Parathyroid adenoma (tissue), 2 donors: ENCODE results near the gene DUS3L.

ENCODE experiments used
- H2AFZ ChIP-seq: fragments of 300-600 bp; sonication (generic); one replicate; pipeline ENCODE4 v1.7.0; 2017; ENCODE audit warnings: antibody characterized with exemption, mild to moderate bottlenecking
- H3K27ac ChIP-seq: fragments of 300-600 bp; sonication (generic); one replicate; pipeline ENCODE4 v1.7.0; 2017
- H3K27me3 ChIP-seq: fragments of 300-600 bp; sonication (generic); one replicate; pipeline ENCODE4 v1.7.0; 2017; ENCODE audit warnings: low read length; ENCODE audit not compliant: control insufficient read depth, insufficient read depth
- H3K36me3 ChIP-seq: fragments of 300-600 bp; sonication (generic); one replicate; pipeline ENCODE4 v1.7.0; 2017; ENCODE audit warnings: low read length; ENCODE audit not compliant: control insufficient read depth, insufficient read depth
- H3K4me1 ChIP-seq: fragments of 300-600 bp; sonication (generic); one replicate; pipeline ENCODE4 v1.7.0; 2017; ENCODE audit warnings: control low read depth
- H3K4me2 ChIP-seq: fragments of 300-600 bp; sonication (generic); one replicate; pipeline ENCODE4 v1.7.0; 2017; ENCODE audit warnings: low read length
- H3K4me3 ChIP-seq: fragments of 300-600 bp; sonication (generic); one replicate; pipeline ENCODE4 v1.7.0; 2017; ENCODE audit warnings: low read depth, low read length
- H3K79me2 ChIP-seq: fragments of 300-600 bp; sonication (generic); one replicate; pipeline ENCODE4 v1.7.0; 2017; ENCODE audit warnings: control low read depth
- H3K9ac ChIP-seq: fragments of 300-600 bp; sonication (generic); one replicate; pipeline ENCODE4 v1.7.0; 2017; ENCODE audit warnings: mild to moderate bottlenecking
- H3K9me3 ChIP-seq: fragments of 300-600 bp; sonication (generic); one replicate; pipeline ENCODE4 v1.7.0; 2017; ENCODE audit warnings: low read length; ENCODE audit not compliant: control insufficient read depth
- TF ChIP-seq, protein P1 (sequence below): fragments of 300-600 bp; sonication (generic); IDR thresholded peaks from one replicate; pipeline ENCODE4 v1.7.0; 2017; ENCODE audit warnings: antibody characterized with exemption, mild to moderate bottlenecking
- donor health status: primary hyperparathyroidism.

Gene DUS3L

GRCh38 chr19:5828661-5829566 is 38.0 kb upstream of the DUS3L start:
- Histone ChIP-seq H3K4me2 (peak overlapping the region; percentile 74), H3K4me3 (peak overlapping the region; percentile 67), H3K27me3 (no peaks in the 10 kb centered on the region), H3K36me3 (no peaks in the 10 kb centered on the region), H3K79me2 (no peaks in the 10 kb centered on the region), H3K27ac (peak overlapping the region; percentile 66), H3K9ac (no peak overlapping the region), H3K9me3 (no peaks in the 10 kb centered on the region), H3K4me1 (peaks cover 3% of the 10 kb centered on the region), H2AFZ (peak overlapping the region; percentile 93)
- TF ChIP-seq, protein P1, sequence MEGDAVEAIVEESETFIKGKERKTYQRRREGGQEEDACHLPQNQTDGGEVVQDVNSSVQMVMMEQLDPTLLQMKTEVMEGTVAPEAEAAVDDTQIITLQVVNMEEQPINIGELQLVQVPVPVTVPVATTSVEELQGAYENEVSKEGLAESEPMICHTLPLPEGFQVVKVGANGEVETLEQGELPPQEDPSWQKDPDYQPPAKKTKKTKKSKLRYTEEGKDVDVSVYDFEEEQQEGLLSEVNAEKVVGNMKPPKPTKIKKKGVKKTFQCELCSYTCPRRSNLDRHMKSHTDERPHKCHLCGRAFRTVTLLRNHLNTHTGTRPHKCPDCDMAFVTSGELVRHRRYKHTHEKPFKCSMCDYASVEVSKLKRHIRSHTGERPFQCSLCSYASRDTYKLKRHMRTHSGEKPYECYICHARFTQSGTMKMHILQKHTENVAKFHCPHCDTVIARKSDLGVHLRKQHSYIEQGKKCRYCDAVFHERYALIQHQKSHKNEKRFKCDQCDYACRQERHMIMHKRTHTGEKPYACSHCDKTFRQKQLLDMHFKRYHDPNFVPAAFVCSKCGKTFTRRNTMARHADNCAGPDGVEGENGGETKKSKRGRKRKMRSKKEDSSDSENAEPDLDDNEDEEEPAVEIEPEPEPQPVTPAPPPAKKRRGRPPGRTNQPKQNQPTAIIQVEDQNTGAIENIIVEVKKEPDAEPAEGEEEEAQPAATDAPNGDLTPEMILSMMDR: no peak

- H3K9ac ChIP-seq: no peak overlapping the region
- peak overlapping the region; percentile 74 for H3K4me2 ChIP-seq
- no peaks in the 10 kb centered on the region for H3K27me3 ChIP-seq
- H2AFZ ChIP-seq: peak overlapping the region; percentile 93
- no peaks in the 10 kb centered on the region for H3K9me3 ChIP-seq
- H3K79me2 ChIP-seq: no peaks in the 10 kb centered on the region
- TF ChIP-seq, protein P1: no peak
- peaks cover 3% of the 10 kb centered on the region for H3K4me1 ChIP-seq
- peak overlapping the region; percentile 66 for H3K27ac ChIP-seq
- no peaks in the 10 kb centered on the region for H3K36me3 ChIP-seq
- peak overlapping the region; percentile 67 for H3K4me3 ChIP-seq
These were observed 37.1 kb upstream of the DUS3L start for GRCh38 chr19:5827891-5828660.

GRCh38 chr19:5827342-5827890 is 36.5 kb upstream of the DUS3L start:
- H3K4me3 ChIP-seq: peak overlapping the region; percentile 35
- H2AFZ ChIP-seq: peak overlapping the region; percentile 42
- H3K4me2 ChIP-seq: peak overlapping the region; percentile 41
- no peaks in the 10 kb centered on the region for H3K9me3 ChIP-seq
- H3K36me3 ChIP-seq: no peaks in the 10 kb centered on the region
- H3K79me2 ChIP-seq: no peaks in the 10 kb centered on the region
- H3K9ac ChIP-seq: no peak overlapping the region
- H3K4me1 ChIP-seq: peaks cover 3% of the 10 kb centered on the region
- no peaks in the 10 kb centered on the region for H3K27me3 ChIP-seq
- TF ChIP-seq, protein P1: no peak
- H3K27ac ChIP-seq: no peak overlapping the region

DNA sequence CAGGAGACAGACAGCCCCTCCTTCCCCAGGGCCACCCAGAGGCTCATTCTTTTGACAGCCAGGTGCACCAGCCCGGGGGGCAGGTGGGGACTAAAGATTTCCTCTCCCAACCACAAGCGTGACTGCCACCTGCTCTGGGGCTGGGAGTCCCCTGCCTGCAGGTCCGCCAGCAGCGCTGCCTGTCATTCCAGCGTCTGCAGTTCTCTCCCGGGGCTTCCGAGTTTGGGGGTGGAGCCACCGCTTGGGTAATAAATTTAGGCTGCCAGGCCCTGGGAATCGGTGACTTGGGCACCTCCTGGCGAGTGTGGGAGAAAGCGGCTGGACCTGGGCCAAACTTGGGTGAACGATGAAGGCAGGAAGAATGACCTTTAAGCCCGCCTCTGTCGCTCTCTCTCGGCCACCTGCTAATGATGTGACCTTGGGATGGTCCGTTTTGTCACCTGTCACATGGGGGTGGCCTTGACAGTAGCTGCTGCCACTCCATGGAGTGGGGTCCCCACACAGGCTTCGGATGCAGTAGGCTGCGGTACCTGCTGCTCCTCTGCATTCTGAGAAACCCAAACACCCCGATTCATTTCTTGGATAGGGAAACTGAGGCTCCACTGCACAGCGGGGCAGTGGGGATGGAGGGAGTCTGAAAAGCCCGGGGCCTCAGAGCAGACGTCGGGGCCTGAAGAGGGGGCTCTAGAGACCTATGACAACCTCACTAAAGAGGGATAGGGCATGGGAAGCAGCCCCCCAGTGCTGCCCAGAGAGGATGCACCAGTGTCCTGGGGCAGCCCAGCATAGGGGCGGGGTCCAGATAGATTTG is 35.8 kb upstream of the DUS3L start:
- H3K27ac ChIP-seq: peak overlapping the region; percentile 21
- TF ChIP-seq, protein P1: peak; percentile 18
- no peaks in the 10 kb centered on the region for H3K36me3 ChIP-seq
- H3K4me2 ChIP-seq: peak overlapping the region; percentile 41
- peak overlapping the region; percentile 60 for H2AFZ ChIP-seq
- H3K9ac ChIP-seq: no peak overlapping the region
- H3K9me3 ChIP-seq: no peaks in the 10 kb centered on the region
- H3K79me2 ChIP-seq: no peaks in the 10 kb centered on the region
- H3K4me1 ChIP-seq: peaks cover 3% of the 10 kb centered on the region
- no peaks in the 10 kb centered on the region for H3K27me3 ChIP-seq
- H3K4me3 ChIP-seq: peak overlapping the region; percentile 35
